Neural cell (in vitro differentiated cells): ENCODE results near the gene SOX5. TPM values are rescaled to one million over a fixed set of nuclear protein-coding genes. Genes with fewer than 3 reads are reported as not detected.

ENCODE experiments used
- H2AFZ ChIP-seq: fragments of 200-600, 300-800 bp; sonication (generic), shearing (Covaris generic); 2 replicates; pipeline ENCODE4 v1.6.0; 2014; ENCODE audit warnings: low read depth, mild to moderate bottlenecking, antibody characterized with exemption, low read length, moderate library complexity
- H3F3A ChIP-seq: fragments of 200-600 bp; shearing (Covaris generic); 2 replicates; pipeline ENCODE4 v1.6.1; 2016; ENCODE audit warnings: mild to moderate bottlenecking, moderate library complexity, mixed read lengths, antibody characterized with exemption, low read length; ENCODE audit not compliant: insufficient read depth, poor library complexity, severe bottlenecking
- H3K27ac ChIP-seq: fragments of 200-600, 300-800 bp; sonication (generic), shearing (Covaris generic); 2 replicates; pipeline ENCODE4 v1.5.1; 2014; ENCODE audit warnings: mild to moderate bottlenecking, low read length, moderate library complexity
- H3K27me3 ChIP-seq: fragments of 300-800, 200-600 bp; sonication (generic), shearing (Covaris generic); 2 replicates; pipeline ENCODE4 v1.6.0; 2014; ENCODE audit warnings: mild to moderate bottlenecking, low read depth, low read length, moderate library complexity; ENCODE audit not compliant: insufficient read depth
- H3K36me3 ChIP-seq: fragments of 300-800, 200-600 bp; sonication (generic), shearing (Covaris generic); 2 replicates; pipeline ENCODE4 v1.5.1; 2014; ENCODE audit warnings: mild to moderate bottlenecking, antibody characterized with exemption, low read length, moderate library complexity; ENCODE audit not compliant: insufficient read depth
- H3K4me2 ChIP-seq: fragments of 300-800, 200-600 bp; sonication (generic), shearing (Covaris generic); 2 replicates; pipeline ENCODE4 v1.6.0; 2014; ENCODE audit warnings: mild to moderate bottlenecking, low read length
- H3K4me3 ChIP-seq: fragments of 300-800, 200-600 bp; sonication (generic), shearing (Covaris generic); 2 replicates; pipeline ENCODE4 v1.5.1; 2014; ENCODE audit warnings: mild to moderate bottlenecking, low read length, moderate library complexity
- H3K79me2 ChIP-seq: fragments of 200-600 bp; shearing (Covaris generic); replicated peaks from 2 replicates; pipeline ENCODE4 v1.6.0; 2014; ENCODE audit warnings: mild to moderate bottlenecking, low read length, moderate library complexity; ENCODE audit not compliant: insufficient read depth
- H3K9ac ChIP-seq: fragments of 300-800, 200-600 bp; sonication (generic), shearing (Covaris generic); 2 replicates; pipeline ENCODE4 v1.6.1; 2016; ENCODE audit warnings: mild to moderate bottlenecking, low read length, mixed read lengths
- H3K9me2 ChIP-seq: fragments of 200-600 bp; shearing (Covaris generic); 2 replicates; pipeline ENCODE4 v1.6.1; 2016; ENCODE audit warnings: mild to moderate bottlenecking, low read length, mixed read lengths; ENCODE audit not compliant: insufficient read depth
- H3K9me3 ChIP-seq: fragments of 200-600, 300-800 bp; sonication (generic), shearing (Covaris generic); 2 replicates; pipeline ENCODE4 v1.6.1; 2016; ENCODE audit warnings: mild to moderate bottlenecking, mixed run types, low read length, moderate library complexity, mixed read lengths
- H4K20me1 ChIP-seq: fragments of 200-600 bp; shearing (Covaris generic); 2 replicates; pipeline ENCODE4 v1.6.1; 2016; ENCODE audit warnings: mild to moderate bottlenecking, mixed run types; ENCODE audit not compliant: insufficient read depth
- EP300 ChIP-seq: fragments of 450-650 bp; conservative IDR thresholded peaks from 2 replicates; pipeline ENCODE4 v1.6.1; 2014; ENCODE audit warnings: antibody characterized with exemption, mild to moderate bottlenecking, moderate library complexity; ENCODE audit not compliant: poor library complexity, severe bottlenecking
- EZH2 ChIP-seq: fragments of 200-600, 300-800 bp; shearing (Covaris generic), sonication (generic); IDR thresholded peaks from 2 replicates; pipeline ENCODE4 v1.6.1; 2014; ENCODE audit warnings: antibody characterized with exemption, low read length, borderline replicate concordance, mild to moderate bottlenecking; ENCODE audit not compliant: insufficient read depth, poor library complexity, severe bottlenecking
- MXI1 ChIP-seq: fragments of 450-650 bp; conservative IDR thresholded peaks from 2 replicates; pipeline ENCODE4 v1.6.1; 2014; ENCODE audit warnings: antibody characterized with exemption, mild to moderate bottlenecking; ENCODE audit not compliant: poor library complexity, severe bottlenecking
- POLR2AphosphoS5 ChIP-seq: IDR thresholded peaks from 2 replicates; pipeline ENCODE4 v1.6.1; 2012
- RAD21 ChIP-seq: fragments of 450-650 bp; conservative IDR thresholded peaks from 2 replicates; pipeline ENCODE4 v1.6.1; 2014; ENCODE audit warnings: antibody characterized with exemption, mild to moderate bottlenecking, moderate library complexity
- SMC3 ChIP-seq: fragments of 450-650 bp; conservative IDR thresholded peaks from 2 replicates; pipeline ENCODE4 v1.6.1; 2014; ENCODE audit warnings: antibody characterized with exemption, mild to moderate bottlenecking, moderate library complexity; ENCODE audit not compliant: poor library complexity
- TAF1 ChIP-seq: IDR thresholded peaks from 2 replicates; pipeline ENCODE4 v1.6.1; 2012; ENCODE audit warnings: low read depth
- polyA plus RNA-seq: library from polyadenylated mRNA; depleted of rRNA; stranded (reverse); fragments of >200 nt; gene quantifications from 2 replicates; pipeline ENCODE4 v1.2.3, GENCODE V29; 2014
- TF ChIP-seq, protein P1 (sequence below): fragments of 450-650 bp; IDR thresholded peaks from 2 replicates; pipeline ENCODE4 v1.5.1; 2014; ENCODE audit warnings: antibody characterized with exemption, mild to moderate bottlenecking, moderate library complexity; ENCODE audit not compliant: poor library complexity, severe bottlenecking
- TF ChIP-seq, protein P2 (sequence below): IDR thresholded peaks from 2 replicates; pipeline ENCODE4 v1.6.1; 2012; ENCODE audit warnings: borderline replicate concordance

Gene SOX5
- polyA plus RNA-seq, 1 donor from 2014 or later: 1.8 TPM

DNA sequence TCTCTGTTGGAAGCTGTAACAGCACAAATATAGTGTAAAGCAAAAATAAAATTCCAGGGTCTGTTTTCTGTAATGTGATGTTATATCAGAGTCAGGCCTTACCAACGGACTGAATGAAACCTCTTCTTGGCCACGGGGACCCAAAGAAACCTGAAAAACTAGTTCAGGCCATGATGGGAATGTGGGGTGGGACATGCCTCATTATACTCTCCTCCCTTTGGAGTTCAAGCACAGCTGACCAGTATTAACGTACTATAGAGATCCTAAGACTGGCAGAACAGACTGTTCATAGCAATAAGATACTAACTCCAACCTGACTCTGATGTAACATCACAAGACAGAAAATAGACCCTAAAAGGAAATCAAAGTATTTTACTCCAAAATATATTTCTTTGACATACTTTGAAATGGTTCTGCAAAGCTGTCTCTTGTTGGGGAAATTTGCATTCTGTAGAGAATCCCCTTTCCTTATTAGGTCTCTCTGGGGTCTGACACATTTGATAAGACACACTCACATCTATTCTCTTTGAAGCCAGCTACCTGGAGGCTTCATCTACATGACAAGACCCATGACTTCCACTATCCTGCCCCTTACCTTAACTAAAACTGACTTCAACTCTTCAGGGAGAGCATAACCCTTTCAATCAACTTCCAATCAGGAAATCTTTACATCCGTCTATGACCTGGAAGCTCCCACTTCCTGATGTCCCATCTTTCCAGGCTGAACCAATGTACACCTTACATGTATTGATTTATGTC lies 444.6 kb downstream of the SOX5 start:
- Histone ChIP-seq H3K4me3 (no peak overlapping the region), H3K27ac (no peak overlapping the region)

DNA sequence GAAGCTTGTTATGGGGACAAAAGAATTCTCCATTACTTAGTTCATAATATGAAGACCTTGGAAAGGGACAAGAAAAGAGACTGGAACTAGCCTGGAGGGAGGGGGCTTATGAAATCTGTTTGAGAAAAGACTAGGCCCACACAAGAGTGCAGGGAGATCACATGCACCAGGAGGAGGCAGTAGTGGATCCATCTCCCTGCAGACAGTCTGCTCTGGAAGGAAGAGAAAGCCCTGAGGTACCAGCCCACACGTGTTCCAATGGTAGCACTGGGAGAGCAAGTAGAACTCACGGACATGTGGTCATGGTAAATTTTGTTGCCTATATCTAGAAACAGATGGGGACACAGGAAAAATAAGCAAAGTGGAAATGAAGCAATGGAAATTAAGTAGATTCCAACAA lies 445.4 kb downstream of the SOX5 start:
- H3K4me2 ChIP-seq: no peak overlapping the region
- H3K27ac ChIP-seq: no peak overlapping the region
- H3K36me3 ChIP-seq: no peaks in the 10 kb centered on the region
- H3K9me2 ChIP-seq: no peaks in the 10 kb centered on the region
- H3K79me2 ChIP-seq: no peaks in the 10 kb centered on the region
- no peak overlapping the region for H2AFZ ChIP-seq
- no peak overlapping the region for H3K4me3 ChIP-seq
- no peak for TF ChIP-seq POLR2AphosphoS5
- no peak for TF ChIP-seq SMC3
- no peak for TF ChIP-seq TAF1
- TF ChIP-seq, protein P1, sequence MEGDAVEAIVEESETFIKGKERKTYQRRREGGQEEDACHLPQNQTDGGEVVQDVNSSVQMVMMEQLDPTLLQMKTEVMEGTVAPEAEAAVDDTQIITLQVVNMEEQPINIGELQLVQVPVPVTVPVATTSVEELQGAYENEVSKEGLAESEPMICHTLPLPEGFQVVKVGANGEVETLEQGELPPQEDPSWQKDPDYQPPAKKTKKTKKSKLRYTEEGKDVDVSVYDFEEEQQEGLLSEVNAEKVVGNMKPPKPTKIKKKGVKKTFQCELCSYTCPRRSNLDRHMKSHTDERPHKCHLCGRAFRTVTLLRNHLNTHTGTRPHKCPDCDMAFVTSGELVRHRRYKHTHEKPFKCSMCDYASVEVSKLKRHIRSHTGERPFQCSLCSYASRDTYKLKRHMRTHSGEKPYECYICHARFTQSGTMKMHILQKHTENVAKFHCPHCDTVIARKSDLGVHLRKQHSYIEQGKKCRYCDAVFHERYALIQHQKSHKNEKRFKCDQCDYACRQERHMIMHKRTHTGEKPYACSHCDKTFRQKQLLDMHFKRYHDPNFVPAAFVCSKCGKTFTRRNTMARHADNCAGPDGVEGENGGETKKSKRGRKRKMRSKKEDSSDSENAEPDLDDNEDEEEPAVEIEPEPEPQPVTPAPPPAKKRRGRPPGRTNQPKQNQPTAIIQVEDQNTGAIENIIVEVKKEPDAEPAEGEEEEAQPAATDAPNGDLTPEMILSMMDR: no peak
- TF ChIP-seq, protein P2, sequence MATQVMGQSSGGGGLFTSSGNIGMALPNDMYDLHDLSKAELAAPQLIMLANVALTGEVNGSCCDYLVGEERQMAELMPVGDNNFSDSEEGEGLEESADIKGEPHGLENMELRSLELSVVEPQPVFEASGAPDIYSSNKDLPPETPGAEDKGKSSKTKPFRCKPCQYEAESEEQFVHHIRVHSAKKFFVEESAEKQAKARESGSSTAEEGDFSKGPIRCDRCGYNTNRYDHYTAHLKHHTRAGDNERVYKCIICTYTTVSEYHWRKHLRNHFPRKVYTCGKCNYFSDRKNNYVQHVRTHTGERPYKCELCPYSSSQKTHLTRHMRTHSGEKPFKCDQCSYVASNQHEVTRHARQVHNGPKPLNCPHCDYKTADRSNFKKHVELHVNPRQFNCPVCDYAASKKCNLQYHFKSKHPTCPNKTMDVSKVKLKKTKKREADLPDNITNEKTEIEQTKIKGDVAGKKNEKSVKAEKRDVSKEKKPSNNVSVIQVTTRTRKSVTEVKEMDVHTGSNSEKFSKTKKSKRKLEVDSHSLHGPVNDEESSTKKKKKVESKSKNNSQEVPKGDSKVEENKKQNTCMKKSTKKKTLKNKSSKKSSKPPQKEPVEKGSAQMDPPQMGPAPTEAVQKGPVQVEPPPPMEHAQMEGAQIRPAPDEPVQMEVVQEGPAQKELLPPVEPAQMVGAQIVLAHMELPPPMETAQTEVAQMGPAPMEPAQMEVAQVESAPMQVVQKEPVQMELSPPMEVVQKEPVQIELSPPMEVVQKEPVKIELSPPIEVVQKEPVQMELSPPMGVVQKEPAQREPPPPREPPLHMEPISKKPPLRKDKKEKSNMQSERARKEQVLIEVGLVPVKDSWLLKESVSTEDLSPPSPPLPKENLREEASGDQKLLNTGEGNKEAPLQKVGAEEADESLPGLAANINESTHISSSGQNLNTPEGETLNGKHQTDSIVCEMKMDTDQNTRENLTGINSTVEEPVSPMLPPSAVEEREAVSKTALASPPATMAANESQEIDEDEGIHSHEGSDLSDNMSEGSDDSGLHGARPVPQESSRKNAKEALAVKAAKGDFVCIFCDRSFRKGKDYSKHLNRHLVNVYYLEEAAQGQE: no peak
- TF ChIP-seq EP300: no peak
- no peak for TF ChIP-seq MXI1
- TF ChIP-seq RAD21: no peak
- no peak for TF ChIP-seq EZH2
- H3K9me3 ChIP-seq: no peaks in the 10 kb centered on the region
- no peaks in the 10 kb centered on the region for H3K27me3 ChIP-seq
- H4K20me1 ChIP-seq: no peaks in the 10 kb centered on the region
- no peaks in the 10 kb centered on the region for H3F3A ChIP-seq
- no peak overlapping the region for H3K9ac ChIP-seq

More for the DNA sequence above, 444.6 kb downstream of the SOX5 start:
- no peak overlapping the region for H3K9ac ChIP-seq
- H3K9me2 ChIP-seq: no peaks in the 10 kb centered on the region
- no peak overlapping the region for H3K4me2 ChIP-seq
- no peaks in the 10 kb centered on the region for H3K36me3 ChIP-seq
- no peaks in the 10 kb centered on the region for H3F3A ChIP-seq
- TF ChIP-seq RAD21: no peak
- TF ChIP-seq SMC3: no peak
- TF ChIP-seq MXI1: no peak
- TF ChIP-seq, protein P1: no peak
- no peak for TF ChIP-seq TAF1
- TF ChIP-seq EZH2: no peak
- no peak for TF ChIP-seq POLR2AphosphoS5
- TF ChIP-seq, protein P2: no peak
- no peak for TF ChIP-seq EP300
- no peaks in the 10 kb centered on the region for H3K9me3 ChIP-seq
- H4K20me1 ChIP-seq: no peaks in the 10 kb centered on the region
- no peak overlapping the region for H2AFZ ChIP-seq
- H3K27me3 ChIP-seq: no peaks in the 10 kb centered on the region
- no peaks in the 10 kb centered on the region for H3K79me2 ChIP-seq
